Measurements from ENCODE around the gene ALS2.

DNA sequence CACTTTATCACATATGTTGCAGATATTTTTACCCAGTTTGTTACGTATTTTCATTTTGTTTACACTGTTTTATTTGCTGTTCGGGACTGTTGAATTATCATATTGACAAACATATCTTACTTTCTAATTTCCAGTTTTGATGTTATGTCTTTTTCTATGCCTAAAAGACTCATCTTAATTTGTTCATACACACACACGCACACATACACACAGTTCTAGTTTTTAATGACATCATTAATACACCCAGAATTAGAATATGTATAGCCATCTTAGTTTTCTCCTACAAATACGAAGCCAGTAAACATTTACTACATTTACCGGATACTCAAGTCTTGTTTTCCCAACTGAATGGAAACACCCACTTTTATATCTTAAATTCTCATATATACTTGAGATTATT is 29.2 kb downstream of the ALS2 start:
- TF ChIP-seq, protein P1, sequence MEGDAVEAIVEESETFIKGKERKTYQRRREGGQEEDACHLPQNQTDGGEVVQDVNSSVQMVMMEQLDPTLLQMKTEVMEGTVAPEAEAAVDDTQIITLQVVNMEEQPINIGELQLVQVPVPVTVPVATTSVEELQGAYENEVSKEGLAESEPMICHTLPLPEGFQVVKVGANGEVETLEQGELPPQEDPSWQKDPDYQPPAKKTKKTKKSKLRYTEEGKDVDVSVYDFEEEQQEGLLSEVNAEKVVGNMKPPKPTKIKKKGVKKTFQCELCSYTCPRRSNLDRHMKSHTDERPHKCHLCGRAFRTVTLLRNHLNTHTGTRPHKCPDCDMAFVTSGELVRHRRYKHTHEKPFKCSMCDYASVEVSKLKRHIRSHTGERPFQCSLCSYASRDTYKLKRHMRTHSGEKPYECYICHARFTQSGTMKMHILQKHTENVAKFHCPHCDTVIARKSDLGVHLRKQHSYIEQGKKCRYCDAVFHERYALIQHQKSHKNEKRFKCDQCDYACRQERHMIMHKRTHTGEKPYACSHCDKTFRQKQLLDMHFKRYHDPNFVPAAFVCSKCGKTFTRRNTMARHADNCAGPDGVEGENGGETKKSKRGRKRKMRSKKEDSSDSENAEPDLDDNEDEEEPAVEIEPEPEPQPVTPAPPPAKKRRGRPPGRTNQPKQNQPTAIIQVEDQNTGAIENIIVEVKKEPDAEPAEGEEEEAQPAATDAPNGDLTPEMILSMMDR (IDR thresholded peaks at IDR 0.05), result no peak
- no peak for TF ChIP-seq POLR2A (IDR thresholded peaks at IDR 0.05)

All from body of pancreas (tissue), 4 donors.